ENCODE results near the gene KLHL13.

DNA sequence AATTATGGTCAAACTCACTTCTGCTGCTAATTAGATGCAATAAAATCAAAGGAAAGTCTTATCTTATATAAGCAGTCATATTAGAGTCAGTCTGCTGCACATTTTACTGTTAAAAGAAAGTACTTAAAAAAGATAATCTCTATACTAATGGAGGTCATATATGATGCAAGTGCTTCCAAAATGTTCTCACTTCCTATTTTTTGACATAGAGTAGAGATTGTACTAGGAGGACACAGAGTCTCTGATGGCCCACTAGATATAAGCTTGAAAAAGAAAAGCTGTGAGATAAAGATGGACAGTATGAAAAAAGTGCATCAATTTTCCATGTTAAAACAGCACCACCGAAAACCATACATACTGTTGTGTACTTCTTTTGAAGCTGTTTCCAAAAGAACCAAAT, 196.9 kb downstream of the KLHL13 start:
- TF ChIP-seq, protein P1, sequence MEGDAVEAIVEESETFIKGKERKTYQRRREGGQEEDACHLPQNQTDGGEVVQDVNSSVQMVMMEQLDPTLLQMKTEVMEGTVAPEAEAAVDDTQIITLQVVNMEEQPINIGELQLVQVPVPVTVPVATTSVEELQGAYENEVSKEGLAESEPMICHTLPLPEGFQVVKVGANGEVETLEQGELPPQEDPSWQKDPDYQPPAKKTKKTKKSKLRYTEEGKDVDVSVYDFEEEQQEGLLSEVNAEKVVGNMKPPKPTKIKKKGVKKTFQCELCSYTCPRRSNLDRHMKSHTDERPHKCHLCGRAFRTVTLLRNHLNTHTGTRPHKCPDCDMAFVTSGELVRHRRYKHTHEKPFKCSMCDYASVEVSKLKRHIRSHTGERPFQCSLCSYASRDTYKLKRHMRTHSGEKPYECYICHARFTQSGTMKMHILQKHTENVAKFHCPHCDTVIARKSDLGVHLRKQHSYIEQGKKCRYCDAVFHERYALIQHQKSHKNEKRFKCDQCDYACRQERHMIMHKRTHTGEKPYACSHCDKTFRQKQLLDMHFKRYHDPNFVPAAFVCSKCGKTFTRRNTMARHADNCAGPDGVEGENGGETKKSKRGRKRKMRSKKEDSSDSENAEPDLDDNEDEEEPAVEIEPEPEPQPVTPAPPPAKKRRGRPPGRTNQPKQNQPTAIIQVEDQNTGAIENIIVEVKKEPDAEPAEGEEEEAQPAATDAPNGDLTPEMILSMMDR (IDR thresholded peaks at IDR 0.05; ENCODE audit: low read depth, low read length, poor library complexity, severe bottlenecking) = no peak
- TF ChIP-seq EZH2phosphoT487 (IDR thresholded peaks at IDR 0.05; ENCODE audit: borderline replicate concordance, low read length) = no peak

All from DOHH2 (cell line).